ENCODE measurements around the gene FBXO45. TPM values are rescaled to one million over a fixed set of nuclear protein-coding genes. Genes with fewer than 3 reads are reported as not detected.

Gene FBXO45
- polyA plus RNA-seq, 3 donors: 12.5 to 14.0 (median 12.8) TPM

Other genes starting within 250 kb of the FBXO45 start
- gene TM4SF19, start 230.3 kb upstream of the FBXO45 start, polyA plus RNA-seq (ENCODE audit: insufficient read length in 3 of 3): under 1 TPM; 0.18 to 0.21 (median 0.19) TPM
- gene UBXN7, start 136.2 kb upstream of the FBXO45 start, polyA plus RNA-seq (ENCODE audit: insufficient read length in 3 of 3): 10 to 100 TPM; 27.3 to 37.9 (median 33.8) TPM
- gene RNF168, start 64.9 kb upstream of the FBXO45 start, polyA plus RNA-seq (ENCODE audit: insufficient read length in 3 of 3): 10 to 100 TPM; 14.9 to 18.0 (median 16.4) TPM
- not detected for gene SMCO1, start 53.3 kb upstream of the FBXO45 start, polyA plus RNA-seq (ENCODE audit: insufficient read length in 3 of 3)
- 10 to 100 TPM; 15.9 to 17.4 (median 16.5) TPM for gene WDR53, start 106 bp upstream of the FBXO45 start, polyA plus RNA-seq (ENCODE audit: insufficient read length in 3 of 3)
- gene NRROS, start 71.0 kb downstream of the FBXO45 start, polyA plus RNA-seq (ENCODE audit: insufficient read length in 3 of 3): 1 to 10 TPM; 2.6 to 4.2 (median 3.9) TPM
- 1 to 10 TPM; 4.3 to 5.8 (median 5.6) TPM for gene CEP19, start 143.6 kb downstream of the FBXO45 start, polyA plus RNA-seq (ENCODE audit: insufficient read length in 3 of 3)
- 10 to 100 TPM; 26.0 to 32.7 (median 31.0) TPM for gene PIGX, start 143.7 kb downstream of the FBXO45 start, polyA plus RNA-seq (ENCODE audit: insufficient read length in 3 of 3)
- gene PAK2, start 171.2 kb downstream of the FBXO45 start, polyA plus RNA-seq (ENCODE audit: insufficient read length in 3 of 3): 10 to 100 TPM; 63.0 to 79.8 (median 71.7) TPM